Erythroblast (primary cell): ENCODE data around the gene MICAL2.

Experiments
- GATA1 ChIP-seq: IDR thresholded peaks from 2 replicates; pipeline ENCODE4 v1.6.1; 2011; ENCODE audit warnings: low read depth, mild to moderate bottlenecking, control low read depth, low read length, moderate library complexity
- POLR2A ChIP-seq: IDR thresholded peaks from 2 replicates; pipeline ENCODE4 v1.6.1; 2011; ENCODE audit warnings: mild to moderate bottlenecking, low read length

DNA sequence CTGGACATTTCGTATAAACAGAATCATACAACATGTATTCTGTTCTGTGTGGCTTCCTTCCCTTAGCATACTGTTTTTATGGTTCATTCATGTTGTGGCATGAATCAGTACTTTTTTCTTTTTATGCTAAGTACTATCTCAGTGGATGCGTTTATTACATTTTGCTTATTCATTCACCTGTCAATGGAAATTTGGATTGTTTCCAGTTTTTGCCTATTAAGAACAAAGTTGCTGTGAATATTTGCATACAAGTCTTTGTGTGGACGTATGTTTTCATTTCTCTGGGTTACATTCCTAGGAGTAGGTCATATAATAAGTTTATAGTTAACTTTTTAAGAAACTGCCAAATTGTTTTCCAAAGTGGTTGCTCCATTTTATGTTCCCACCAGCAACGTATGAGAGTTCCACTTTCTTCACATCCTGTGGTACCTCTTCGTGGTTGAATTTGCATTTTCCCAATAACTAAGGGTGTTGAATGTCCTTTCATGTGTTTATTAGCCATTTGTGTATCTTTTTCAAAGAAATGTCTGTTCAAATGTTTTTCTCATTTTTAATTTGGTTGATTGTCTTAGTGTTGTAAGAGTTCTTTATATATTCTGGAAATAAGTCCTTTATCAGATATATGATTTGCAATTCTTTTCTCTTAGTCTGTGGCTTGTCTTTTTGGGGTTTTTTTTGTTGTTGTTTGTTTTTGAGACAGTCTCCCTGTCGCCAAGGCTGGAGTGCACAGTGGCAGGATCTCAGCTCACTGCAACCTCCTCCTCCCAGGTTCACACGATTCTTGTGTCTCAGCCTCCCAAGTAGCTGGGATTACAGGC is 46.0 kb upstream of the MICAL2 start:
- TF ChIP-seq POLR2A: no peak
- no peak for TF ChIP-seq GATA1
